HFF-Myc (cell line): ENCODE measurements around the gene COPS4.
"Not testable (repeated sequence)": the region's sequence is repeated elsewhere in the genome, so short reads cannot be mapped to it uniquely, and the experiment has no call there.

Experiments
- DNase-seq: peaks from one replicate; pipeline ENCODE4 v3.0.0-alpha.2; 2011; ENCODE audit warnings: low read depth; ENCODE audit errors: extremely low read depth
- H3K4me3 ChIP-seq: replicated peaks from 2 replicates; pipeline ENCODE4 v1.5.1; 2011; ENCODE audit warnings: low read depth, mild to moderate bottlenecking, control low read depth, low read length
- TF ChIP-seq, protein P1 (sequence below): IDR thresholded peaks from 2 replicates; pipeline ENCODE4 v1.5.1; 2012; ENCODE audit warnings: mild to moderate bottlenecking, low read depth, low read length, control low read depth; ENCODE audit errors: missing control alignments

COPS4 gene

DNA sequence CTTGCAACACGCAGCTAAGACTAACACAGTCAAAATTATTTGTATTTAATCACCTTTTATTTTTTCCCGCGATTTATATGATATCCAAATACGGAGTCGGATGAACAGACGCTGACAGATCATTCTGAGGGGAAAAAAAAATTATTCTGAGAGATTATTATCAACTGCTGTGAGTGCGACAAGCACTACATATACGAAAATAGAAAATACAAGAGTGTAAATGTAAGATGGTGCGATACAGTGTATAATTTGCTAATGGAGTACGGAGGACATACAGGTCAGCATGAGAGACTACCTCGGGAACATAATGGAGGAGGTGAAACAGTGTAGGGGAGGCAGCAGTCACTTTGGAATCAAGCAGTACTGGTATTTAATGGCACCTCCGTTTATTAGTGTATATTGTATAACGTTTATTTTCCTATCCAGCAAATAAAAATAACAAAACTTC lies 21.5 kb upstream of the COPS4 start:
- DNase-seq: no peak
- TF ChIP-seq, protein P1, sequence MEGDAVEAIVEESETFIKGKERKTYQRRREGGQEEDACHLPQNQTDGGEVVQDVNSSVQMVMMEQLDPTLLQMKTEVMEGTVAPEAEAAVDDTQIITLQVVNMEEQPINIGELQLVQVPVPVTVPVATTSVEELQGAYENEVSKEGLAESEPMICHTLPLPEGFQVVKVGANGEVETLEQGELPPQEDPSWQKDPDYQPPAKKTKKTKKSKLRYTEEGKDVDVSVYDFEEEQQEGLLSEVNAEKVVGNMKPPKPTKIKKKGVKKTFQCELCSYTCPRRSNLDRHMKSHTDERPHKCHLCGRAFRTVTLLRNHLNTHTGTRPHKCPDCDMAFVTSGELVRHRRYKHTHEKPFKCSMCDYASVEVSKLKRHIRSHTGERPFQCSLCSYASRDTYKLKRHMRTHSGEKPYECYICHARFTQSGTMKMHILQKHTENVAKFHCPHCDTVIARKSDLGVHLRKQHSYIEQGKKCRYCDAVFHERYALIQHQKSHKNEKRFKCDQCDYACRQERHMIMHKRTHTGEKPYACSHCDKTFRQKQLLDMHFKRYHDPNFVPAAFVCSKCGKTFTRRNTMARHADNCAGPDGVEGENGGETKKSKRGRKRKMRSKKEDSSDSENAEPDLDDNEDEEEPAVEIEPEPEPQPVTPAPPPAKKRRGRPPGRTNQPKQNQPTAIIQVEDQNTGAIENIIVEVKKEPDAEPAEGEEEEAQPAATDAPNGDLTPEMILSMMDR: no peak

GRCh38 chr4:83013902-83014301 lies 21.1 kb upstream of the COPS4 start:
- no peak for DNase-seq
- TF ChIP-seq, protein P1: no peak
- H3K4me3 ChIP-seq: peak overlapping the region; percentile 82

More for the DNA sequence above, 21.5 kb upstream of the COPS4 start:
- H3K4me3 ChIP-seq: peak overlapping the region; percentile 82

- H3K4me3 ChIP-seq: no peak overlapping the region
- no peak for DNase-seq
- TF ChIP-seq, protein P1: no peak
Measured at GRCh38 chr4:83019794-83020494, 15.0 kb upstream of the COPS4 start.

- DNase-seq: no peak
- TF ChIP-seq, protein P1: no peak
Measured at GRCh38 chr4:83022724-83023450, 12.1 kb upstream of the COPS4 start.

DNA sequence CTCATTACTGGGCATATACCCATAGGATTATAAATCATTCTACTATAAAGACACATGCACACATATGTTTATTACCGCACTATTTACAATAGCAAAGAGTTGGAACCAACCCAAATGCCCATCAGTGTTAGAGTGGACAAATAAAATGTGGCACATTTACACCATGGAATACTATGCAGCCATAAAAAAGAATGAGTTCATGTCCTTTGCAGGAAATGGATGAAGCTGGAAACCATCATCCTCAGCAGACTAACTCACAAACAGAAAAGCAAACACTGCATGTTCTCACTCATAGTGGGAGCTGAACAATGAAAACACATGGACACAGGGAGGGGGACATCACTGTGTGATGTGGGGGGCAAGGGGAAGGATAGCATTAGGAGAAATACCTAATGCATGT lies 11.4 kb upstream of the COPS4 start:
- not testable (repeated sequence) for DNase-seq, H3K4me3 ChIP-seq

More at GRCh38 chr4:83022724-83023450, 12.1 kb upstream of the COPS4 start:
- H3K4me3 ChIP-seq: no peak overlapping the region

DNA sequence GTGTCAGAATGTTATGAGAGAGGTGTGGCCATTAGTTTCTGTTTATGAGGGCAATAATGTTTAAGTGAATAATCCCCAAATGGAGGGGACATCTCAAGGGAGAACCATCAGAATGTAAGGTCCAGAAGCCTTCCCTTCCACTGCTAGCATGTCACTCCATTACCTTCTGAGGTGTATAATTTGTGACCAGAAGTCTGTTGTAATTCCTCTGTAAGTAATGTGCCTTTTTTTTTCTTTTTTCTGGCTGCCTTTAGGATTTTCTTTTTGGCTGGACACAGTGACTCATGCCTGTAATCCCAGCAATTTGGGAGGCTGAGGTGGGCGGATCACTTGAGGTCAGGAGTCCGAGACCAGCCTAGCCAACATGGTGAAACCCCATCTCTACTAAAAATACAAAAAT lies 10.8 kb upstream of the COPS4 start:
- no peak overlapping the region for H3K4me3 ChIP-seq
- no peak for DNase-seq
- TF ChIP-seq, protein P1: no peak

DNA sequence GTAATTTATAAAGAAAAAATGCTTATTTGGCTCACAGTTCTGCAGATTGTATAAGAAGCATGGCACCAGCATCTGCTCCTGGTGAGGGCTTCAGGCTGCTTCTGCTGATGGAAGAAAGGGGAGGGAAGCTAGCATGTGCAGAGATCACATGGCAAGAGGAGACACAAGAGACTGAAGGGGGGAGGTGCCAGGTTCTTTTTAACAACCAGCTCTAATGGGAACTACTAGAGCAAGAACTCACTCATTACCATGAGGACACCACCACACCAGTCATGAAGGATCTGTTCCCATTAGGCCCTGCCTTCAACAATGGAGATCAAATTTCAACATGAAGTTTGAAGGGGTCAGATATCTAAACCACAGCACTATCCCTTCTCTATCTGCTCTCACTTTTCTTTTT lies 9.4 kb upstream of the COPS4 start:
- no peak for DNase-seq
- TF ChIP-seq, protein P1: no peak
- no peak overlapping the region for H3K4me3 ChIP-seq
